HG03457 (cell line): Measurements from ENCODE around the gene AFAP1L1.

Source experiments
- ATAC-seq: cut with Tn5 transposase; IDR thresholded peaks from one replicate; pipeline ENCODE4 v1.9.1; 2021; ENCODE audit warnings: moderate number of reproducible peaks; ENCODE audit not compliant: unreplicated experiment

AFAP1L1 gene

GRCh38 chr5:149283626-149284480 lies 12.2 kb downstream of the AFAP1L1 start:
- ATAC-seq = no peak

- no peak for ATAC-seq
Measured at GRCh38 chr5:149284501-149284900, 12.8 kb downstream of the AFAP1L1 start.

- no peak for ATAC-seq
Measured at GRCh38 chr5:149285153-149285552, 13.5 kb downstream of the AFAP1L1 start.

- no peak for ATAC-seq
Measured at GRCh38 chr5:149288436-149288835, 16.8 kb downstream of the AFAP1L1 start.

- ATAC-seq = no peak
Measured at GRCh38 chr5:149289301-149289700, 17.6 kb downstream of the AFAP1L1 start.

GRCh38 chr5:149294872-149295829 lies 23.5 kb downstream of the AFAP1L1 start:
- no peak for ATAC-seq

GRCh38 chr5:149297340-149298025 lies 25.8 kb downstream of the AFAP1L1 start:
- no peak for ATAC-seq

- no peak for ATAC-seq
Measured at GRCh38 chr5:149298163-149298562, 26.5 kb downstream of the AFAP1L1 start.

- no peak for ATAC-seq
Measured at GRCh38 chr5:149298842-149299404, 27.3 kb downstream of the AFAP1L1 start.

- ATAC-seq = no peak
Measured at GRCh38 chr5:149299451-149300054, 27.9 kb downstream of the AFAP1L1 start.

- no peak for ATAC-seq
Measured at GRCh38 chr5:149300441-149300840, 28.8 kb downstream of the AFAP1L1 start.

GRCh38 chr5:149301049-149301743 lies 29.5 kb downstream of the AFAP1L1 start:
- ATAC-seq = no peak

GRCh38 chr5:149301744-149302380 lies 30.2 kb downstream of the AFAP1L1 start:
- ATAC-seq = no peak

GRCh38 chr5:149302641-149303040 lies 31.0 kb downstream of the AFAP1L1 start:
- ATAC-seq = no peak

GRCh38 chr5:149303210-149303609 lies 31.6 kb downstream of the AFAP1L1 start:
- no peak for ATAC-seq

- ATAC-seq = no peak
Measured at GRCh38 chr5:149304195-149305078, 32.8 kb downstream of the AFAP1L1 start.

GRCh38 chr5:149309354-149309753 lies 37.7 kb downstream of the AFAP1L1 start:
- ATAC-seq = no peak

- no peak for ATAC-seq
Measured at GRCh38 chr5:149310488-149310887, 38.8 kb downstream of the AFAP1L1 start.
